ENCODE measurements around the gene UQCR11. TPM values are rescaled to one million over a fixed set of nuclear protein-coding genes. Genes with fewer than 3 reads are reported as not detected.

UQCR11 gene
- total and polyA plus RNA-seq, 2 experiments from 2014 or later, result 73.6 to 1,116 TPM

DNA sequence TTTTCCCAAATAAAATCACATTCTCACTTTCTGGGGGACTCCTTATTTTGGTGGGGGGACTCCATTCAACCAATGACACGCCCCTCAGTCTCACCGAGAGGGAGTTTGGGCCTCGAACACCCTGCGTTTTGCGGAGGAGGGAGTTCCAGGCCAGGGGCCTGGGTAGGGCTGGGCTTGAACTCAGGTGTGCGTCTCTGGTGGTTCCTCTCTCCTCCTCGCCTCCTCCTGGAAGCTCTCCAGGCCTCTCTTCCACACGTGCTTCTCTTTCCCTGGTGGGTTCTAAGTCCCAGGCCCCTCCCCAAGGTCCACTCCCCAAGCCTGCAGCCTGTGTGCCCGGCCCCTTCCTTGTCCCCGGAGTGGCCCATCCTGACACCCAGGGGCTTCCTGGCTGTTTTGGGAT, 51.8 kb downstream of the UQCR11 start:
- no peak for DNase-seq (ENCODE audit: low read depth in 1 of 2, low spot score in 1 of 2)
- H3K9me3 ChIP-seq (ENCODE audit: low read depth), result no peaks in the 10 kb centered on the region
- H3K4me1 ChIP-seq (ENCODE audit: low read depth), result no peaks in the 10 kb centered on the region
- H3K27ac ChIP-seq, result no peak overlapping the region
- no peaks in the 10 kb centered on the region for H3K27me3 ChIP-seq
- TF ChIP-seq, protein P1, sequence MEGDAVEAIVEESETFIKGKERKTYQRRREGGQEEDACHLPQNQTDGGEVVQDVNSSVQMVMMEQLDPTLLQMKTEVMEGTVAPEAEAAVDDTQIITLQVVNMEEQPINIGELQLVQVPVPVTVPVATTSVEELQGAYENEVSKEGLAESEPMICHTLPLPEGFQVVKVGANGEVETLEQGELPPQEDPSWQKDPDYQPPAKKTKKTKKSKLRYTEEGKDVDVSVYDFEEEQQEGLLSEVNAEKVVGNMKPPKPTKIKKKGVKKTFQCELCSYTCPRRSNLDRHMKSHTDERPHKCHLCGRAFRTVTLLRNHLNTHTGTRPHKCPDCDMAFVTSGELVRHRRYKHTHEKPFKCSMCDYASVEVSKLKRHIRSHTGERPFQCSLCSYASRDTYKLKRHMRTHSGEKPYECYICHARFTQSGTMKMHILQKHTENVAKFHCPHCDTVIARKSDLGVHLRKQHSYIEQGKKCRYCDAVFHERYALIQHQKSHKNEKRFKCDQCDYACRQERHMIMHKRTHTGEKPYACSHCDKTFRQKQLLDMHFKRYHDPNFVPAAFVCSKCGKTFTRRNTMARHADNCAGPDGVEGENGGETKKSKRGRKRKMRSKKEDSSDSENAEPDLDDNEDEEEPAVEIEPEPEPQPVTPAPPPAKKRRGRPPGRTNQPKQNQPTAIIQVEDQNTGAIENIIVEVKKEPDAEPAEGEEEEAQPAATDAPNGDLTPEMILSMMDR (IDR thresholded peaks at IDR 0.05; ENCODE audit: low read depth, low read length), result no peak
- peaks cover 7% of the 10 kb centered on the region for H3K36me3 ChIP-seq
- no peak overlapping the region for H3K4me3 ChIP-seq

DNA sequence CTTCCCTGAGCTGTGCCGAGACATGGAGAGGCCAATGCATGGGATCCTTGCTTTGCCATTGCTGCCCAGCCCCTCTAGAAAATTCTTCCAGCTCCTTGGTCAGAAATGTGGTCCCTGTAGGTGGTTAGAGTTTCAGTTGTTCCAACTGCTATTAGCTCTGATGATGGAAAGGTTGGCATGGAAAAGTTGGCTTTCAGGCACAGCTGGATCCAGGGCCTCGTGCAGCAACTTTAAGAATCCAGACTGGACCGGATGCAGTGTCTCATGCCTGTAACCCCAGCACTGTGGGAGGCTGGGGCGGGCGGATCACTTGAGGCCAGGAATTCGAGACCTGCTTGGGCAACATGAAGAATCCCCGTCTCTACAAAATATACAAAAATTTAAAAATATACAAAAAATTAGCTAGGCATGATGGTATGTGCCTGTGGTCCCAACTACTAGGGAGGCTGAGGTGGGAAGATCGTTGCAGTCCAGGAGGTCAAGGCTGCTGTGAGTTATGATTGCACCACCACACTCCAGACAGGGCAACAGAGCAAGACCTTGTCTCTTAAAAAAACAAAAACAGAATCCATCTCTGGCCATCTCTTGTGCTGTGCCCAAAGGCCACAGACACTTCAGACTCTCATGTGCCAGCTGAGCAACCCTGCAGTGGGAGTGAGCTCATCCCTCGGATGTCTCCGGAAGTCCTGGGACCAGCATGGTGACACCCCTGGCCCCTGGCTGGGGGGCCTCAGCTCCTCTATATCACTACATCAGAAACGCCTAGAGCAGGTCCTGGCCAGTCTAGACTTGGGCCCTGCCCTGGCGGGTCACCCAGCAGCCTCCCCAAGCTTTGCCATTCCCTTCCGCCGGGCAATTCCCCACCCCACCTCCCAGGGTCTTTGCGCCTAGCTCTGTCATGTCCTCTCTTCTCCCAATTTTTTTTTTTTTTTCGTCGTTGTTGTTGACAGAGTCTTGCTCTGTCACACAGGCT, 53.9 kb downstream of the UQCR11 start:
- H3K9me3 ChIP-seq (ENCODE audit: low read depth), result no peaks in the 10 kb centered on the region
- no peaks in the 10 kb centered on the region for H3K27me3 ChIP-seq
- no peak overlapping the region for H3K27ac ChIP-seq
- TF ChIP-seq, protein P1 (IDR thresholded peaks at IDR 0.05; ENCODE audit: low read depth, low read length), result no peak
- no peaks in the 10 kb centered on the region for H3K4me1 ChIP-seq (ENCODE audit: low read depth)
- no peak overlapping the region for H3K4me3 ChIP-seq
- no peak for DNase-seq (ENCODE audit: low read depth in 1 of 2, low spot score in 1 of 2)
- H3K36me3 ChIP-seq, result peaks cover 7% of the 10 kb centered on the region

DNA sequence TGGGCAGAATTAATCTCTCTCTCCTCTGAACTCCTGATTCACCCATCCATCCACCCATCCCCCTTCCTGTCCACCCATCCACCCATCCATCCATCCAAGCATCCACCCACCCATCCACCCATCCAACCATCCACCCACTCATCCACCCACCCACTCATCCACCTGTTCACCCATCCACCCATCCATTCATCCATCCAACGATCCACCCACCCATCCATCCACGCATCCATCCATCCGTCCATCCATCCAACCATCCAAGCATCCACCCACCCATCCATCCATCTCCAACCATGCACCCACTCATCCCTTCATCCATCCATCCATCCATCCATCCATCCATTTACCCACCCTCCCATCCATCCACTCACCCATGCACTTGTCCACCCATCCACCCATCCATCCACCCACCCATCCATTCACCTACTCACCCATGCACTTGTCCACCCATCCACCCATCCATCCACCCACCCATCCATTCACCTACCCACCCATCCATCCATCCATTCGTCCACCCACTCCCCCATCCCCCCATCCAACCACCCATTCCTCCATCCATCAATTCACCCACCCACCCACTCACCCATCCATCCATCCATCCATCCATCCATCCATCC, 55.8 kb downstream of the UQCR11 start:
- no peak overlapping the region for H3K27ac ChIP-seq
- H3K9me3 ChIP-seq (ENCODE audit: low read depth), result no peaks in the 10 kb centered on the region
- no peak for DNase-seq (ENCODE audit: low read depth in 1 of 2, low spot score in 1 of 2)
- H3K27me3 ChIP-seq, result peaks cover 15% of the 10 kb centered on the region
- no peak overlapping the region for H3K4me3 ChIP-seq
- H3K36me3 ChIP-seq, result no peaks in the 10 kb centered on the region
- TF ChIP-seq, protein P1 (IDR thresholded peaks at IDR 0.05; ENCODE audit: low read depth, low read length), result no peak
- no peaks in the 10 kb centered on the region for H3K4me1 ChIP-seq (ENCODE audit: low read depth)

Other genes starting within 250 kb of the UQCR11 start
- 264 and 266 TPM in 2 replicates for gene NDUFS7, start 221.6 kb downstream of the UQCR11 start, total RNA-seq
- 455 and 472 TPM in 2 replicates for gene NDUFS7, start 221.6 kb downstream of the UQCR11 start, polyA plus RNA-seq
- 197 and 231 TPM in 2 replicates for gene GAMT, start 203.9 kb downstream of the UQCR11 start, total RNA-seq
- 180 and 231 TPM in 2 replicates for gene GAMT, start 203.9 kb downstream of the UQCR11 start, polyA plus RNA-seq
- 103 and 112 TPM in 2 replicates for gene DAZAP1, start 197.9 kb downstream of the UQCR11 start, total RNA-seq
- 41.8 and 43.0 TPM in 2 replicates for gene DAZAP1, start 197.9 kb downstream of the UQCR11 start, polyA plus RNA-seq
- gene RPS15, start 167.1 kb downstream of the UQCR11 start, total RNA-seq, result 3,563 and 6,817 TPM in 2 replicates
- 1,008 and 1,129 TPM in 2 replicates for gene RPS15, start 167.1 kb downstream of the UQCR11 start, polyA plus RNA-seq
- gene APC2, start 155.3 kb downstream of the UQCR11 start, total RNA-seq, result 0.42 and 1.3 TPM in 2 replicates
- 0.27 and 0.94 TPM in 2 replicates for gene APC2, start 155.3 kb downstream of the UQCR11 start, polyA plus RNA-seq
- gene C19orf25, start 126.2 kb downstream of the UQCR11 start, total RNA-seq, result 52.4 and 81.5 TPM in 2 replicates
- gene C19orf25, start 126.2 kb downstream of the UQCR11 start, polyA plus RNA-seq, result 56.9 and 84.9 TPM in 2 replicates
- 11.2 and 28.6 TPM in 2 replicates for gene PCSK4, start 115.1 kb downstream of the UQCR11 start, total RNA-seq
- 9.6 and 19.2 TPM in 2 replicates for gene PCSK4, start 115.1 kb downstream of the UQCR11 start, polyA plus RNA-seq
- 52.7 and 72.5 TPM in 2 replicates for gene REEP6, start 114.3 kb downstream of the UQCR11 start, total RNA-seq
- 74.7 and 99.8 TPM in 2 replicates for gene REEP6, start 114.3 kb downstream of the UQCR11 start, polyA plus RNA-seq
- 3.9 and 5.7 TPM in 2 replicates for gene ADAMTSL5, start 92.4 kb downstream of the UQCR11 start, total RNA-seq
- 4.9 and 8.6 TPM in 2 replicates for gene ADAMTSL5, start 92.4 kb downstream of the UQCR11 start, polyA plus RNA-seq
- 0.04 and 1.2 TPM in 2 replicates for gene PLK5, start 81.4 kb downstream of the UQCR11 start, total RNA-seq
- 0.54 and 0.87 TPM in 2 replicates for gene PLK5, start 81.4 kb downstream of the UQCR11 start, polyA plus RNA-seq
- 49.7 and 65.6 TPM in 2 replicates for gene MEX3D, start 37.1 kb downstream of the UQCR11 start, total RNA-seq
- 4.4 and 4.5 TPM in 2 replicates for gene MEX3D, start 37.1 kb downstream of the UQCR11 start, polyA plus RNA-seq
- 171 and 179 TPM in 2 replicates for gene MBD3, start 12.6 kb downstream of the UQCR11 start, total RNA-seq
- gene MBD3, start 12.6 kb downstream of the UQCR11 start, polyA plus RNA-seq, result 71.6 and 93.3 TPM in 2 replicates
- gene TCF3, start 47.2 kb upstream of the UQCR11 start, total RNA-seq, result 250 and 281 TPM in 2 replicates
- 110 and 136 TPM in 2 replicates for gene TCF3, start 47.2 kb upstream of the UQCR11 start, polyA plus RNA-seq
- gene ONECUT3, start 148.0 kb upstream of the UQCR11 start, total RNA-seq, result not detected in 2 replicates
- not detected in 2 replicates for gene ONECUT3, start 148.0 kb upstream of the UQCR11 start, polyA plus RNA-seq
- gene ATP8B3, start 206.8 kb upstream of the UQCR11 start, total RNA-seq, result 1.2 and 8.6 TPM in 2 replicates
- gene ATP8B3, start 206.8 kb upstream of the UQCR11 start, polyA plus RNA-seq, result 3.0 and 9.2 TPM in 2 replicates
- 24.4 and 39.7 TPM in 2 replicates for gene REXO1, start 243.0 kb upstream of the UQCR11 start, total RNA-seq
- 19.2 and 21.3 TPM in 2 replicates for gene REXO1, start 243.0 kb upstream of the UQCR11 start, polyA plus RNA-seq